ENCODE results near the gene MRPS5. TPM values are rescaled to one million over a fixed set of nuclear protein-coding genes. Genes with fewer than 3 reads are reported as not detected.
"Not testable (repeated sequence)": the region's sequence is repeated elsewhere in the genome, so short reads cannot be mapped to it uniquely, and the experiment has no call there.

The MRPS5 gene
- total and polyA plus RNA-seq, 12 donors, result 50.6 to 144 (median 61.7) TPM

DNA sequence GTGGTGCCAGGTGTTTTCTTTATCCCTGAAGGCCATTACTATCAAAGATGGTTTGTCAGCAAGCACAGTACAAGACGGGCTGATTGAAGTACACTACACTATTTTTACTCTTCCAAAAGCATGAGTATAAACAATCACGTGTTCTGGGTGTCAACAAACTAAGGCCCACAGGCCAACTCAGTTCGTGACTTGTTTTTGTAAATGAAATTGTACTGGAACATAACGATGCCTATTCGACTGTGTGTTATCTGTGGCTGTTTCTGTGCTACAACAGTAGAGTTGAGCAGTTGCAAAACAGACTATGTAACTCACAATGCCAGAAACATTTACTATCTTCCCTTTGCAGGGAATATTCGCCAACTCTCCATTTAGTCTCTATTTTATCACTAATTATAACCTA lies 12.3 kb downstream of the MRPS5 start:
- no peak for DNase-seq

DNA sequence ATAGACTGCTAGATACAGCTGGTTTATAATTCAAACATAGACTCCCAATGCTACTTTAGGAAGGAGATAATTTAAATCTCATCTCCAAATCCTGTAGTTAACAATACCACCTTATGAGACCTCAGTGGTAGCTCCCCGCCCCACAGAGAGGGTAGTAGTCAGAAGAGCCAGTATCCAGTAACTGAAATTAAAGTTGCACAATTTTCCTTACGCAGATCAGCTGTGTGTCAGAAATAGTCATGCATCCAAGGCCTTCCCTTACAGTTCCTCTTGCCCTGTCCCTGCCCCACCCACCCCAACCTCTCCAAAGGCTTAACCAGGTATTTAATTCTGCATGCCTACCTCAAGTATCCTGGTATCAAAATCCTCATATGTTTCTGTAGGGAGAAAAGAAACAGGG lies 15.5 kb downstream of the MRPS5 start:
- Histone ChIP-seq H3K27ac (no peak overlapping the region), H3K27me3 (no peaks in the 10 kb centered on the region), H3K36me3 (peaks cover 0 to 100% (median 70%) of the 10 kb centered on the region in 9 donors), H3K4me1 (peaks cover 0 to 10% (median 0%) of the 10 kb centered on the region in 9 donors), H3K9me3 (no peaks in the 10 kb centered on the region), H3K4me3 (no peak overlapping the region)
- no peak for DNase-seq
- no peak for ATAC-seq
- intact Hi-C loops (cut with DNase I), result no loop called here
- TF ChIP-seq, protein P1, sequence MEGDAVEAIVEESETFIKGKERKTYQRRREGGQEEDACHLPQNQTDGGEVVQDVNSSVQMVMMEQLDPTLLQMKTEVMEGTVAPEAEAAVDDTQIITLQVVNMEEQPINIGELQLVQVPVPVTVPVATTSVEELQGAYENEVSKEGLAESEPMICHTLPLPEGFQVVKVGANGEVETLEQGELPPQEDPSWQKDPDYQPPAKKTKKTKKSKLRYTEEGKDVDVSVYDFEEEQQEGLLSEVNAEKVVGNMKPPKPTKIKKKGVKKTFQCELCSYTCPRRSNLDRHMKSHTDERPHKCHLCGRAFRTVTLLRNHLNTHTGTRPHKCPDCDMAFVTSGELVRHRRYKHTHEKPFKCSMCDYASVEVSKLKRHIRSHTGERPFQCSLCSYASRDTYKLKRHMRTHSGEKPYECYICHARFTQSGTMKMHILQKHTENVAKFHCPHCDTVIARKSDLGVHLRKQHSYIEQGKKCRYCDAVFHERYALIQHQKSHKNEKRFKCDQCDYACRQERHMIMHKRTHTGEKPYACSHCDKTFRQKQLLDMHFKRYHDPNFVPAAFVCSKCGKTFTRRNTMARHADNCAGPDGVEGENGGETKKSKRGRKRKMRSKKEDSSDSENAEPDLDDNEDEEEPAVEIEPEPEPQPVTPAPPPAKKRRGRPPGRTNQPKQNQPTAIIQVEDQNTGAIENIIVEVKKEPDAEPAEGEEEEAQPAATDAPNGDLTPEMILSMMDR (IDR thresholded peaks at IDR 0.05), result no peak
- WGBS, 2 donors, result 95 to 98% methylated on average over 2 of the region's 2 CpGs

More for the DNA sequence above, 12.3 kb downstream of the MRPS5 start:
- Histone ChIP-seq H3K36me3 (peaks cover 0 to 100% (median 56%) of the 10 kb centered on the region in 9 donors), H3K27ac (peak overlapping the region in 1 of 10 donors; percentile 1), H3K9me3 (no peaks in the 10 kb centered on the region), H3K4me3 (no peak overlapping the region), H3K4me1 (peaks cover 0 to 10% (median 0%) of the 10 kb centered on the region in 9 donors), H3K27me3 (no peaks in the 10 kb centered on the region)
- 61 to 64% methylated on average over 6 of the region's 6 CpGs for WGBS, 2 donors
- peak in 4 of 8 donors; percentile 25 to 93 (median 50) for ATAC-seq
- intact Hi-C loops (cut with DNase I), result no loop called here
- TF ChIP-seq, protein P1 (IDR thresholded peaks at IDR 0.05), result no peak

DNA sequence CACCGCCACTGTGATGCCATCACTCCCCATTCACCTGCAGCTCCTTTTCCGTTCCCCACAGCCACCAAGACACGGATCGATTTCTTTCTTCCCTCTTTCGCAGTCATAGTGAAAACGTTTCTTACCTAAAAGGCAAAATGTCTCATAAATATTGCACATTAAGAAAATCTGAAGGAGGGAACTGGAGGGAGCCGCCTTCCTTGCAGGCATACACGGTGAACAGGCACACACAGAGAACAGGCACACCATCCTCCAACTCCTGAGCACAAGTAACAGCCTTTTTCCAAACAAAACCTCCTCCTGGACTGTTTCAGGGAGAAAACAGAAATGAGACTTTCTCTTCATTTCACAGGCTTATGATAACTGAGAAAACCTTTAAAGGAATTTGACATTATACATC lies 17.0 kb downstream of the MRPS5 start:
- H3K4me3 ChIP-seq, result no peak overlapping the region
- intact Hi-C loops (cut with DNase I), result no loop called here
- peaks cover 0 to 100% (median 81%) of the 10 kb centered on the region in 9 donors for H3K36me3 ChIP-seq
- H3K9me3 ChIP-seq, result no peaks in the 10 kb centered on the region
- no peak overlapping the region for H3K27ac ChIP-seq
- H3K27me3 ChIP-seq, result no peaks in the 10 kb centered on the region
- DNase-seq, result no peak
- H3K4me1 ChIP-seq, result peaks cover 0 to 8% (median 0%) of the 10 kb centered on the region in 9 donors
- WGBS, 2 donors, result 93 to 98% methylated on average over 8 of the region's 8 CpGs
- TF ChIP-seq, protein P1 (IDR thresholded peaks at IDR 0.05), result no peak
- ATAC-seq, result no peak

DNA sequence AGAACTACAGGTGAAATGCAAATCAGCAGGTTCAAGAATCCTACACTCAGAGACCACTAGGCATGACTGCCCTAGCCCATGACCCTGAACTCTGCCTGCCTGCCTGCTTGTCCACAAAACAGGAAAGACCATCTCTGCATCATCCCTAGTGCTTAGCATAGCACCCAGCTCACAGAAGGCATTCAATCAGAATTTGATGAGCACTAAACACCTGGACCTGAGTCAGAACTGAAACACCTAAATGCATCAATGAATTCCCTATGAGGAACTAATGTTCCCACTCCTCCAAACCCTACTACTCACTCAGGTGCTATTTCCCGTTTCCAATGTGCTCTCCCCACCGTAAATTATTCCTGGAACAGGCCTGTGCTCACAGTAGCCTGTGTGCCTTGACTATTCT lies 21.7 kb downstream of the MRPS5 start:
- Histone ChIP-seq H3K36me3 (peaks cover 0 to 92% (median 57%) of the 10 kb centered on the region in 9 donors), H3K27ac (no peak overlapping the region), H3K27me3 (no peaks in the 10 kb centered on the region), H3K4me3 (no peak overlapping the region), H3K4me1 (no peaks in the 10 kb centered on the region), H3K9me3 (peaks cover 0 to 17% (median 0%) of the 10 kb centered on the region in 11 donors)
- TF ChIP-seq, protein P1 (IDR thresholded peaks at IDR 0.05), result no peak
- no peak for DNase-seq
- ATAC-seq, result no peak
- intact Hi-C loops (cut with DNase I), result no loop called here
- whole genome bisulfite sequencing, 2 donors, result 94 to 99% methylated on average over 2 of the region's 2 CpGs

DNA sequence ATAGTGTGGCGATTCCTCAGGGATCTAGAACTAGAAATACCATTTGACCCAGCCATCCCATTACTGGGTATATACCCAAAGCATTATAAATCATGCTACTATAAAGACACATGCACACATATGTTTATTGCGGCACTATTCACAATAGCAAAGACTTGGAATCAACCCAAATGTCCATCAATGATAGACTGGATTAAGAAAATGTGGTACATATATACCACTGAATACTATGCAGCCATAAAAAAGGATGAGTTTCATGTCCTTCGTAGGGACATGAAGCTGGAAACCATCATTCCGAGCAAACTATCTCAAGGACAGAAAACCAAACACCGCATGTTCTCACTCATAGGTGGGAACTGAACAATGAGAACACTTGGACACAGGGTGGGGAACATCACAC lies 23.3 kb downstream of the MRPS5 start:
- intact Hi-C loops (cut with DNase I); H3K4me1 ChIP-seq; ATAC-seq; DNase-seq; H3K4me3 ChIP-seq; H3K27me3 ChIP-seq; H3K27ac ChIP-seq: not testable (repeated sequence)
- 95 to 98% methylated on average over 4 to 5 of the region's 5 CpGs for WGBS, 2 donors
- peaks cover 0 to 92% (median 46%) of the 10 kb centered on the region in 9 donors for H3K36me3 ChIP-seq
- peaks cover 0 to 17% (median 0%) of the 10 kb centered on the region in 11 donors for H3K9me3 ChIP-seq
